ENCODE measurements around the gene HOXB5. TPM values are rescaled to one million over a fixed set of nuclear protein-coding genes. Genes with fewer than 3 reads are reported as not detected.

The HOXB5 gene
- total RNA-seq, 4 donors from 2014 or later = 0.27 to 2.7 (median 1.4) TPM

DNA sequence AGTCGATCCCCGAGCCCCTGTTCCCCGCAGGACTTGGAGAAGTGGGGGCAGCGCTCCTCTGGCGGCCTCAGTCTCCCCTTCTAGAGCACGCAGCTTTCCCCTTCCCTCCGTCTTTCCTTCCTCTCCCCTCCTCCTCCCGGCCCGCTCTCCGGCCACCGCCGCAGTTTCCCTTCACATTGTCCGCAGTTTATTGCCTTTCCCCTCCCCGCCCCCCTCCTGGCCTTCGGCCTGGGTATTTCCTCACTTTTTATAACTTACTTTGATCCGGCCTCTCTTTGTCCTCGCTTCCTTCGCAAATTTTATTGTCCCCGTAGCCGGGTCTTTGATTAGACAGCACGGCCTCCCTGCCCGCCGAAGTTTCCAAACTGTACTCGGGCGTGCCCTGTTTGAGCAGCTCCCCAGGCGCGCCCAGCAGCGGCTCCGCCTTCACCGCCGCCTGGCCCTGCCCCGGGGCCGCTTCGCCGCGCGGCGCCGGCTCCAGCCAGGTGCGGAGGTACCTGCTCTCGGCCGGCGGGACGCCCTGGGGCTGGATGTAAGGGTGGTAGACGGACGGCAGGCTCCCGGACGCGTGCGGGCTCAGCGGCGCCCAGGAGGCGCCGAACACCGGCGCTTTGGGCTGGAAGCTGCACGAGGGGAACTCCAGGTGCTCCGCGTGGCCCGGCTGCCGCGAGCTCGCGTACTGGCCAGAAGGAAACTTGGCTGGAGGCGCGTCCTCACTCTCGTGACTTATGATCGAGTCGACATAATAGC lies 32.1 kb upstream of the HOXB5 start:
- Histone ChIP-seq H3K36me3 (no peaks in the 10 kb centered on the region), H3K27me3 (peaks cover 100% of the 10 kb centered on the region), H3K9me3 (no peaks in the 10 kb centered on the region), H3K27ac (no peak overlapping the region), H3K4me3 (peak overlapping the region in 1 of 2 donors; percentile 41), H3K4me1 (peaks cover 0 to 26% (median 23%) of the 10 kb centered on the region in 3 donors)
- 1% methylated on average over 14 to 24 of the region's 69 CpGs for WGBS, 2 donors (ENCODE audit: low coverage in 1 of 2)
- ATAC-seq = peak; percentile 42
- no peak for TF ChIP-seq POLR2A (IDR thresholded peaks at IDR 0.05)
- TF ChIP-seq, protein P1, sequence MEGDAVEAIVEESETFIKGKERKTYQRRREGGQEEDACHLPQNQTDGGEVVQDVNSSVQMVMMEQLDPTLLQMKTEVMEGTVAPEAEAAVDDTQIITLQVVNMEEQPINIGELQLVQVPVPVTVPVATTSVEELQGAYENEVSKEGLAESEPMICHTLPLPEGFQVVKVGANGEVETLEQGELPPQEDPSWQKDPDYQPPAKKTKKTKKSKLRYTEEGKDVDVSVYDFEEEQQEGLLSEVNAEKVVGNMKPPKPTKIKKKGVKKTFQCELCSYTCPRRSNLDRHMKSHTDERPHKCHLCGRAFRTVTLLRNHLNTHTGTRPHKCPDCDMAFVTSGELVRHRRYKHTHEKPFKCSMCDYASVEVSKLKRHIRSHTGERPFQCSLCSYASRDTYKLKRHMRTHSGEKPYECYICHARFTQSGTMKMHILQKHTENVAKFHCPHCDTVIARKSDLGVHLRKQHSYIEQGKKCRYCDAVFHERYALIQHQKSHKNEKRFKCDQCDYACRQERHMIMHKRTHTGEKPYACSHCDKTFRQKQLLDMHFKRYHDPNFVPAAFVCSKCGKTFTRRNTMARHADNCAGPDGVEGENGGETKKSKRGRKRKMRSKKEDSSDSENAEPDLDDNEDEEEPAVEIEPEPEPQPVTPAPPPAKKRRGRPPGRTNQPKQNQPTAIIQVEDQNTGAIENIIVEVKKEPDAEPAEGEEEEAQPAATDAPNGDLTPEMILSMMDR (IDR thresholded peaks at IDR 0.05) = no peak
- TF ChIP-seq POLR2AphosphoS5 (IDR thresholded peaks at IDR 0.05) = no peak
- no peak for TF ChIP-seq EP300 (IDR thresholded peaks at IDR 0.05)

DNA sequence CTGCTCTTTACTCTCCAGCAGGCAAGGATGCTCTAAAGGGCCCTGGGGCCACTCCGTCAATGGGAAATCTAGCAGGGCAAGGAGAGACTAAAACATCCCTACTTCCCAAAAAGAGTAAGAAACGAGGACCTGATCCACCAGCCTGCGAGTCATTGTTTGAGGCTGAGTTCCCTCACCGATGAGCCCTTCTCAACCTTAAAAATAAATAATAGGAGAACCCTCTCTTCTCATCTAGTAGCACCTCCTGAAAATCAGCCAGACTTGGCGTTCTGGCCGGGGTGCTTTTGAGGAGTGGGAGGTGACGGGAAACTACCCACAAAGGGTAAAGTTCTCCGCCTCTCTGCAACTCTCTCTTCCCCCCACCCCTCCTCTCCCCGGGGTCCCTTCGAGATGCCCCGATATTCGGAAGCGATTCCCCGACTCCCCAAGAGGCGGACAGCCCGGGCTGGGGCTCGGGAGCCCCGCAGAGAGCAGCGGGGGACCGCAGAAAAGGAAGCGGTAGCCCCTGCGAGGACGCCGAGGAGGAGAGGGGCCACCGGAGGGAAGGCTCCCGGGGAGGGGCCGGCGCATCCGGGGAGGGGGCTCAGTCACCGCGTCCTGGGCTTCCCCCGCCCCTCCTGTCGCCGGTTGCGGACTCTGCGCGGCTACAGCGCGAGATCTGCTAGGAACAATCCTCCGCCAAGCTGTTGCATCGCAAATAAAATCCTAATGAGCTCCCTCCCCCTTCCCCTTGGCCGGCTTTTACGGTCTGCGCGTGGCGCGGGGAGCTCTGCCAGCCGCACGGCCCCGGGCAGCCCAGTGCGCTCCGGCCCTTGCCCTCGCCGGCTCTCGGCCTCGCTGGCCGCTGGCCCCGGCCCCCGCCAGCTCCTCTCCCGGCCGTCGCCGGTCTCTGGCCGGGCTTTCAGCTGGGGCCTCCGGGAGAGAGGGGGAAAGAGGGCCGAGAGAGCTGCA lies 31.2 kb upstream of the HOXB5 start:
- WGBS, 2 donors (ENCODE audit: low coverage in 1 of 2) = 1 to 4% methylated on average over 8 to 29 of the region's 66 CpGs
- peaks cover 100% of the 10 kb centered on the region for H3K27me3 ChIP-seq
- ATAC-seq = peak; percentile 20
- TF ChIP-seq POLR2AphosphoS5 (IDR thresholded peaks at IDR 0.05) (no peak), EP300 (IDR thresholded peaks at IDR 0.05) (no peak), POLR2A (IDR thresholded peaks at IDR 0.05) (no peak)
- TF ChIP-seq, protein P1 (IDR thresholded peaks at IDR 0.05) = no peak
- H3K4me3 ChIP-seq = peak overlapping the region in 1 of 2 donors; percentile 41
- no peaks in the 10 kb centered on the region for H3K36me3 ChIP-seq
- peaks cover 0 to 26% (median 23%) of the 10 kb centered on the region in 3 donors for H3K4me1 ChIP-seq
- H3K27ac ChIP-seq = no peak overlapping the region
- no peaks in the 10 kb centered on the region for H3K9me3 ChIP-seq

DNA sequence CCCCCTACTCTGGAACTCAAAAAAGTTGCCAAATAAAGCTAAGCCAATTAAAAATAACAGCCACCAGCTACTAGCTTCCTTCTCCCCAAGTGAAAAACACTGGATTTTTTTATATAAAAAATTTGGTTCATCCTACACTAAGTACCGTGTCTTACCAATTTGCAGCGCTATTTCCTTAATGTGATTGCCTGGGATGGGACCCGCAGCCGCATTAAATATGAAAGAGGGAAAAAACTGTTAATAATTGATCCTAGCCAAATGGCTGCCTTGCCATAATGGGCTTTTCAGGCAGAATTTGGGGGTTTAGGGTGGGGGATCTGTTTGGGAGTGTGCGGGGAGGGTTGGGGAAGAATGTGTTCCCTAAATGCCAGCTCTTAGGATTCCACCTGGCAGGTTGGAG lies 30.5 kb upstream of the HOXB5 start:
- H3K27ac ChIP-seq = no peak overlapping the region
- 13 to 16% methylated on average over 4 of the region's 5 CpGs for WGBS, 2 donors (ENCODE audit: low coverage in 1 of 2)
- H3K27me3 ChIP-seq = peaks cover 100% of the 10 kb centered on the region

DNA sequence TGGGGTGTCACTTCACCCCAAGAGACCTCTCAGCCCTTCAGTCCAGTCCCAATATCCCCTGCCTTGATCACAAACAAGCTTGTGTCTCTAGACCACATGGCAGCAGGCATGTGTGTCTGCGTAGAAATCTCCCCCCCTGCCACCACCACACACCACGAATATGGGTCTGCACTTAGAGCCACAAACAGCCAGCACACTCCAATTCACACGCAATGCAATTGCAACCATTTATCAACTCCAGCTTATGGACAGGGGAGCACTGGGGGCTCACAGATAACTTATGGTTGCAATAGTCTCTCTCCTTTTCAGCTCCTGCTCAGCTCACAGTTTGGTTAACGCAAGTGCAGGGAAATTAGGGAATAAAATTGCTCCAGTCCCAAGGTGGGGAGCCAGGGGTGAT lies 30.0 kb upstream of the HOXB5 start:
- no peaks in the 10 kb centered on the region for H3K9me3 ChIP-seq
- H3K27ac ChIP-seq = no peak overlapping the region
- peaks cover 0 to 30% (median 23%) of the 10 kb centered on the region in 3 donors for H3K4me1 ChIP-seq
- peaks cover 100% of the 10 kb centered on the region for H3K27me3 ChIP-seq
- 7 to 50% methylated on average over 1 to 2 of the region's 4 CpGs for WGBS, 2 donors (ENCODE audit: low coverage in 1 of 2)
- no peak for TF ChIP-seq POLR2A (IDR thresholded peaks at IDR 0.05)
- TF ChIP-seq EP300 (IDR thresholded peaks at IDR 0.05) = no peak
- TF ChIP-seq, protein P1 (IDR thresholded peaks at IDR 0.05) = no peak
- no peak for TF ChIP-seq POLR2AphosphoS5 (IDR thresholded peaks at IDR 0.05)
- no peak for ATAC-seq
- no peaks in the 10 kb centered on the region for H3K36me3 ChIP-seq
- H3K4me3 ChIP-seq = no peak overlapping the region

More for the DNA sequence above, 30.5 kb upstream of the HOXB5 start:
- Histone ChIP-seq H3K9me3 (no peaks in the 10 kb centered on the region), H3K36me3 (no peaks in the 10 kb centered on the region), H3K4me1 (peaks cover 0 to 26% (median 23%) of the 10 kb centered on the region in 3 donors), H3K4me3 (no peak overlapping the region)
- TF ChIP-seq POLR2AphosphoS5 (IDR thresholded peaks at IDR 0.05) (no peak), EP300 (IDR thresholded peaks at IDR 0.05) (no peak), POLR2A (IDR thresholded peaks at IDR 0.05) (no peak)
- TF ChIP-seq, protein P1 (IDR thresholded peaks at IDR 0.05) = no peak
- ATAC-seq = no peak

Measured in gastroesophageal sphincter (tissue), 4 donors.